SU-DHL-6 (cell line): ENCODE results near the gene ASTN2.

Source experiments
- H2AFZ ChIP-seq: fragments of 200-600 bp; sonication (generic); 2 replicates; pipeline ENCODE4 v1.6.1; 2014; ENCODE audit warnings: low read depth, mild to moderate bottlenecking, moderate library complexity, mixed read lengths, antibody characterized with exemption, low read length; ENCODE audit not compliant: severe bottlenecking
- H3F3A ChIP-seq: fragments of 200-600 bp; shearing (Covaris generic); 2 replicates; pipeline ENCODE4 v1.6.0; 2016; ENCODE audit warnings: antibody characterized with exemption, mild to moderate bottlenecking; ENCODE audit not compliant: insufficient read depth
- H3K27ac ChIP-seq: fragments of 200-600 bp; sonication (generic); 2 replicates; pipeline ENCODE4 v1.5.1; 2016; ENCODE audit warnings: low read depth, mild to moderate bottlenecking, low read length, moderate library complexity, mixed read lengths
- H3K27me3 ChIP-seq: fragments of 200-600 bp; sonication (generic), shearing (Covaris generic); 2 replicates; pipeline ENCODE4 v1.6.0; 2014; ENCODE audit warnings: mild to moderate bottlenecking, low read length
- H3K36me3 ChIP-seq: fragments of 200-600 bp; sonication (generic); 2 replicates; pipeline ENCODE4 v1.6.1; 2014; ENCODE audit warnings: mild to moderate bottlenecking, low read length, mixed read lengths
- H3K4me2 ChIP-seq: fragments of 300-600, 200-600 bp; shearing (Covaris generic), sonication (generic); 2 replicates; pipeline ENCODE4 v1.6.0; 2014; ENCODE audit warnings: low read length, low read depth, mild to moderate bottlenecking; ENCODE audit not compliant: poor library complexity, severe bottlenecking
- H3K4me3 ChIP-seq: fragments of 200-600 bp; sonication (generic); 2 replicates; pipeline ENCODE4 v1.5.1; 2014; ENCODE audit warnings: antibody characterized with exemption, low read length, mild to moderate bottlenecking, mixed read lengths; ENCODE audit not compliant: insufficient read depth, poor library complexity, severe bottlenecking
- H3K79me2 ChIP-seq: fragments of 200-600 bp; sonication (generic); 2 replicates; pipeline ENCODE4 v1.6.1; 2014; ENCODE audit warnings: mild to moderate bottlenecking, low read length, moderate library complexity; ENCODE audit not compliant: insufficient read depth
- H3K9ac ChIP-seq: fragments of 200-600 bp; sonication (generic); 2 replicates; pipeline ENCODE4 v1.7.0; 2014; ENCODE audit warnings: mild to moderate bottlenecking, low read length
- H3K9me2 ChIP-seq: fragments of 200-600 bp; sonication (generic); replicated peaks from 2 replicates; pipeline ENCODE4 v1.6.1; 2014; ENCODE audit warnings: low read length; ENCODE audit not compliant: insufficient read depth
- H3K9me3 ChIP-seq: fragments of 200-600 bp; sonication (generic); 2 replicates; pipeline ENCODE4 v1.6.1; 2014; ENCODE audit warnings: low read length, mixed read lengths; ENCODE audit not compliant: insufficient read depth
- H4K20me1 ChIP-seq: fragments of 200-600 bp; sonication (generic); 2 replicates; pipeline ENCODE4 v1.6.1; 2014; ENCODE audit warnings: low read depth, mild to moderate bottlenecking, antibody characterized with exemption, low read length, moderate library complexity, mixed read lengths
- CTCF ChIP-seq: fragments of 200-600 bp; sonication (generic); IDR thresholded peaks from one replicate; pipeline ENCODE4 v1.5.1; 2017; ENCODE audit warnings: antibody characterized with exemption, mild to moderate bottlenecking, low read length, moderate library complexity; ENCODE audit not compliant: insufficient read depth, poor library complexity, severe bottlenecking
- EZH2phosphoT487 ChIP-seq: fragments of 200-600 bp; sonication (generic), shearing (Covaris generic); conservative IDR thresholded peaks from 2 replicates; pipeline ENCODE4 v1.6.1; 2018; ENCODE audit warnings: mild to moderate bottlenecking, antibody characterized with exemption, low read length, moderate library complexity, mixed read lengths

ASTN2 gene

GRCh38 chr9:117081641-117082317 lies 333.1 kb downstream of the ASTN2 start:
- Histone ChIP-seq H3K4me2 (no peak overlapping the region), H3F3A (no peaks in the 10 kb centered on the region)

GRCh38 chr9:117080765-117081390 lies 334.0 kb downstream of the ASTN2 start:
- no peaks in the 10 kb centered on the region for H3K27me3 ChIP-seq
- no peaks in the 10 kb centered on the region for H3K79me2 ChIP-seq
- no peak overlapping the region for H3K4me2 ChIP-seq
- H4K20me1 ChIP-seq, result no peaks in the 10 kb centered on the region
- H3K27ac ChIP-seq, result no peak overlapping the region
- H3F3A ChIP-seq, result no peaks in the 10 kb centered on the region
- no peak overlapping the region for H2AFZ ChIP-seq
- no peak for TF ChIP-seq EZH2phosphoT487
- TF ChIP-seq CTCF, result no peak
- H3K4me3 ChIP-seq, result no peak overlapping the region
- no peaks in the 10 kb centered on the region for H3K36me3 ChIP-seq
- no peaks in the 10 kb centered on the region for H3K9me2 ChIP-seq
- no peak overlapping the region for H3K9ac ChIP-seq
- H3K9me3 ChIP-seq, result no peaks in the 10 kb centered on the region

More at GRCh38 chr9:117081641-117082317, 333.1 kb downstream of the ASTN2 start:
- TF ChIP-seq EZH2phosphoT487 (no peak), CTCF (no peak)
- no peaks in the 10 kb centered on the region for H3K9me2 ChIP-seq
- H3K4me3 ChIP-seq, result no peak overlapping the region
- no peaks in the 10 kb centered on the region for H3K36me3 ChIP-seq
- H3K27ac ChIP-seq, result no peak overlapping the region
- no peaks in the 10 kb centered on the region for H3K79me2 ChIP-seq
- H3K9ac ChIP-seq, result no peak overlapping the region
- H3K27me3 ChIP-seq, result no peaks in the 10 kb centered on the region
- no peaks in the 10 kb centered on the region for H4K20me1 ChIP-seq
- no peaks in the 10 kb centered on the region for H3K9me3 ChIP-seq
- no peak overlapping the region for H2AFZ ChIP-seq

GRCh38 chr9:117076571-117077290 lies 338.1 kb downstream of the ASTN2 start:
- Histone ChIP-seq H3K9ac (no peak overlapping the region), H4K20me1 (no peaks in the 10 kb centered on the region), H3K79me2 (no peaks in the 10 kb centered on the region), H3K27ac (no peak overlapping the region), H2AFZ (no peak overlapping the region), H3F3A (no peaks in the 10 kb centered on the region), H3K4me3 (no peak overlapping the region), H3K4me2 (no peak overlapping the region), H3K27me3 (no peaks in the 10 kb centered on the region), H3K9me3 (no peaks in the 10 kb centered on the region), H3K9me2 (no peaks in the 10 kb centered on the region), H3K36me3 (no peaks in the 10 kb centered on the region)
- TF ChIP-seq EZH2phosphoT487 (no peak), CTCF (no peak)
